Measurements from ENCODE around the gene LIF.

DNA sequence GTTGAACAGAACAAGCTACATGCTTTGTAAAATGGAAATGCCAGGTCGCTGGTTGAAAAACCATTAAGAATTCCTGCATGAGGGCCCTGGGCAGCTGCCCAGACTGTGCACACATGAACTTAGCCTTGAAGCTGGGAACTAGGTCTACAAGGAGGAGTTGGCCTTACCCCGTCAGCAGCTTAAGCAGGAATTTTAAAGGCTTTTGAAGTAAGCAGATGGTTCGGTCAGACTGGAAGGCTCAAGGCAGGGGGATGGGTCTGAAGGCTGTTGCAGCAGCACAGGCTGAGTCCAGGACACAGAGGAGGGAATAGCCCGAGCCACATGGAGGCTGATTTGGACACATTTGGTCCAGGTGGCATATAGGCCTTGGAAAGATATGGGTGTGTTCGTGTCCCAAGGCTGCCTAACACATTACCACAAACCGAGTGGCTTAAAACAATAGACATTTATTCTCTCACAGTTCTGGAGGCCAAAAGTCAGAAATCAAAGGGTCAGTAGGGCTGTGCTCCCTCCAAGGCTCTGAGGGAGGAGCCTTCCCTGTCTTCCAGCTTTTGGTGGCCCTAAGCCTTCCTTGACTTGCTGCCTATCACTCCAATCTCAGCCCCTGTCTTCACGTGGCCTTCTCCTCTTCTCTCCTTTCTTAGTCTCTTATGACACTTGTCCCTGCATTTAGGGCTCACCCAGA lies 11.6 kb downstream of the LIF start:
- TF ChIP-seq, protein P1, sequence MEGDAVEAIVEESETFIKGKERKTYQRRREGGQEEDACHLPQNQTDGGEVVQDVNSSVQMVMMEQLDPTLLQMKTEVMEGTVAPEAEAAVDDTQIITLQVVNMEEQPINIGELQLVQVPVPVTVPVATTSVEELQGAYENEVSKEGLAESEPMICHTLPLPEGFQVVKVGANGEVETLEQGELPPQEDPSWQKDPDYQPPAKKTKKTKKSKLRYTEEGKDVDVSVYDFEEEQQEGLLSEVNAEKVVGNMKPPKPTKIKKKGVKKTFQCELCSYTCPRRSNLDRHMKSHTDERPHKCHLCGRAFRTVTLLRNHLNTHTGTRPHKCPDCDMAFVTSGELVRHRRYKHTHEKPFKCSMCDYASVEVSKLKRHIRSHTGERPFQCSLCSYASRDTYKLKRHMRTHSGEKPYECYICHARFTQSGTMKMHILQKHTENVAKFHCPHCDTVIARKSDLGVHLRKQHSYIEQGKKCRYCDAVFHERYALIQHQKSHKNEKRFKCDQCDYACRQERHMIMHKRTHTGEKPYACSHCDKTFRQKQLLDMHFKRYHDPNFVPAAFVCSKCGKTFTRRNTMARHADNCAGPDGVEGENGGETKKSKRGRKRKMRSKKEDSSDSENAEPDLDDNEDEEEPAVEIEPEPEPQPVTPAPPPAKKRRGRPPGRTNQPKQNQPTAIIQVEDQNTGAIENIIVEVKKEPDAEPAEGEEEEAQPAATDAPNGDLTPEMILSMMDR (IDR thresholded peaks at IDR 0.05) = no peak
- TF ChIP-seq POLR2A (IDR thresholded peaks at IDR 0.05) (no peak), POLR2AphosphoS5 (IDR thresholded peaks at IDR 0.05) (no peak)
